Fibroblast of lung (primary cell): ENCODE measurements around the gene GATA3. TPM values are rescaled to one million over a fixed set of nuclear protein-coding genes. Genes with fewer than 3 reads are reported as not detected.

Experiments used
- DNase-seq, 2 donors: peaks; one replicate each; pipeline versions ENCODE4 v3.0.0 to v3.0.0-alpha.2; 2010; ENCODE audit warnings: low read depth in 2 of 2
- H2AFZ ChIP-seq: 2 replicates; pipeline ENCODE4 v1.5.1; 2012; ENCODE audit warnings: low read length, control low read depth, inconsistent platforms
- H3K27ac ChIP-seq: 2 replicates; pipeline ENCODE4 v1.5.1; 2011; ENCODE audit warnings: low read length, control low read depth; ENCODE audit not compliant: insufficient read depth
- H3K27me3 ChIP-seq: 2 replicates; pipeline ENCODE4 v1.5.1; 2011; ENCODE audit warnings: mild to moderate bottlenecking, low read length; ENCODE audit not compliant: control insufficient read depth, insufficient read depth
- H3K36me3 ChIP-seq: 2 replicates; pipeline ENCODE4 v1.5.1; 2011; ENCODE audit warnings: low read length; ENCODE audit not compliant: control insufficient read depth, insufficient read depth
- H3K4me1 ChIP-seq: 2 replicates; pipeline ENCODE4 v1.5.1; 2011; ENCODE audit warnings: low read length; ENCODE audit not compliant: control insufficient read depth, insufficient read depth; ENCODE audit errors: extremely low read depth
- H3K4me2 ChIP-seq: 2 replicates; pipeline ENCODE4 v1.5.1; 2011; ENCODE audit warnings: low read length, control low read depth; ENCODE audit not compliant: insufficient read depth; ENCODE audit errors: extremely low read depth
- H3K4me3 ChIP-seq, 4 experiments: fragments of 200-600 bp in 1 of 4; sonication (generic) in 1 of 4; replicated peaks in 1 of 4; 2 replicates each; pipeline ENCODE4 v1.5.1; 2011 to 2016; ENCODE audit warnings: low read length in 4 of 4, low read depth in 3 of 4, mild to moderate bottlenecking in 3 of 4, control low read depth in 2 of 4, inconsistent platforms in 1 of 4, mixed read lengths in 1 of 4; ENCODE audit not compliant: insufficient read depth in 1 of 4; ENCODE audit errors: control extremely low read depth in 1 of 4
- H3K79me2 ChIP-seq: 2 replicates; pipeline ENCODE4 v1.5.1; 2012; ENCODE audit warnings: mild to moderate bottlenecking, low read length, inconsistent platforms; ENCODE audit not compliant: control insufficient read depth, insufficient read depth
- H3K9ac ChIP-seq: 2 replicates; pipeline ENCODE4 v1.5.1; 2011; ENCODE audit warnings: mild to moderate bottlenecking, low read length, control low read depth; ENCODE audit not compliant: insufficient read depth
- H3K9me3 ChIP-seq: 2 replicates; pipeline ENCODE4 v1.5.1; 2012; ENCODE audit warnings: low read depth, low read length; ENCODE audit not compliant: control insufficient read depth, insufficient read depth
- H4K20me1 ChIP-seq: 2 replicates; pipeline ENCODE4 v1.5.1; 2011; ENCODE audit warnings: low read length; ENCODE audit not compliant: control insufficient read depth, insufficient read depth; ENCODE audit errors: extremely low read depth
- CTCF ChIP-seq, 2 donors: IDR thresholded peaks in 1 of 2; conservative IDR thresholded peaks in 1 of 2; 1 replicate in 1 of 2; 2 replicates in 1 of 2; pipeline ENCODE4 v1.5.1; 2011 to 2012; ENCODE audit warnings: low read length in 2 of 2, control low read depth in 1 of 2, inconsistent platforms in 1 of 2, low read depth in 1 of 2, mild to moderate bottlenecking in 1 of 2
- EZH2 ChIP-seq: IDR thresholded peaks from 2 replicates; pipeline ENCODE4 v1.5.1; 2012; ENCODE audit warnings: low read length, control low read depth, mild to moderate bottlenecking; ENCODE audit errors: missing control alignments
- polyA plus RNA-seq, 2 donors: library from polyadenylated mRNA; depleted of rRNA in 1 of 2; stranded (reverse) in 1 of 2; unstranded in 1 of 2; fragments of >200 nt; gene quantifications; 2 replicates each; pipeline ENCODE4 v1.2.1, GENCODE V29; 2011 to 2012; ENCODE audit warnings: missing spikeins in 1 of 2
- total RNA-seq: library from RNA; depleted of rRNA; stranded (reverse); fragments of >200 nt; gene quantifications from 2 replicates; pipeline ENCODE4 v1.2.1, GENCODE V29; 2014

Gene GATA3
- total and polyA plus RNA-seq, 2 donors (not counting 1 experiment from before 2014, with no cell fraction given), result not detected

- Histone ChIP-seq H3K79me2 (no peaks in the 10 kb centered on the region), H3K27ac (no peak overlapping the region), H3K4me1 (no peaks in the 10 kb centered on the region), H3K36me3 (no peaks in the 10 kb centered on the region), H4K20me1 (no peaks in the 10 kb centered on the region), H3K4me3 (no peak overlapping the region), H3K4me2 (no peak overlapping the region), H3K27me3 (no peaks in the 10 kb centered on the region), H3K9ac (no peak overlapping the region), H2AFZ (no peak overlapping the region), H3K9me3 (no peaks in the 10 kb centered on the region)
- TF ChIP-seq EZH2, result no peak
- TF ChIP-seq CTCF (conservative IDR thresholded peaks at IDR 0.05 in 1 of 2, IDR thresholded peaks at IDR 0.05 in 1 of 2; ENCODE audit: low read depth in 1 of 2, low read length in 2 of 2), result no peak
- DNase-seq, result no peak
Observed at GRCh38 chr10:8116474-8116873, 62.0 kb downstream of the GATA3 start.

GRCh38 chr10:8116926-8117493 is 62.5 kb downstream of the GATA3 start:
- H3K9ac ChIP-seq, result no peak overlapping the region
- no peak overlapping the region for H2AFZ ChIP-seq
- no peaks in the 10 kb centered on the region for H3K9me3 ChIP-seq
- TF ChIP-seq CTCF (conservative IDR thresholded peaks at IDR 0.05 in 1 of 2, IDR thresholded peaks at IDR 0.05 in 1 of 2; ENCODE audit: low read depth in 1 of 2, low read length in 2 of 2) (no peak), EZH2 (no peak)
- H3K27me3 ChIP-seq, result no peaks in the 10 kb centered on the region
- no peak for DNase-seq
- no peak overlapping the region for H3K27ac ChIP-seq
- H3K79me2 ChIP-seq, result no peaks in the 10 kb centered on the region
- H3K4me3 ChIP-seq, result no peak overlapping the region
- no peak overlapping the region for H3K4me2 ChIP-seq
- H3K36me3 ChIP-seq, result no peaks in the 10 kb centered on the region
- H3K4me1 ChIP-seq, result no peaks in the 10 kb centered on the region
- no peaks in the 10 kb centered on the region for H4K20me1 ChIP-seq

GRCh38 chr10:8121201-8121890 is 66.9 kb downstream of the GATA3 start:
- H3K79me2 ChIP-seq, result no peaks in the 10 kb centered on the region
- H3K4me3 ChIP-seq, result no peak overlapping the region
- TF ChIP-seq CTCF (conservative IDR thresholded peaks at IDR 0.05 in 1 of 2, IDR thresholded peaks at IDR 0.05 in 1 of 2; ENCODE audit: low read depth in 1 of 2, low read length in 2 of 2), result no peak
- TF ChIP-seq EZH2, result no peak
- no peaks in the 10 kb centered on the region for H3K4me1 ChIP-seq
- H3K9ac ChIP-seq, result no peak overlapping the region
- no peaks in the 10 kb centered on the region for H3K36me3 ChIP-seq
- H2AFZ ChIP-seq, result no peak overlapping the region
- no peak for DNase-seq
- no peak overlapping the region for H3K27ac ChIP-seq
- no peak overlapping the region for H3K4me2 ChIP-seq
- no peaks in the 10 kb centered on the region for H3K9me3 ChIP-seq
- H4K20me1 ChIP-seq, result no peaks in the 10 kb centered on the region
- no peaks in the 10 kb centered on the region for H3K27me3 ChIP-seq
